ENCODE results near the gene PACRG.

- TF ChIP-seq ZNF331 (CRISPR knock-in tag; IDR thresholded peaks at IDR 0.05; ENCODE audit: low read depth) (no peak), EZH2 (IDR thresholded peaks at IDR 0.05; ENCODE audit: low read depth, unreplicated experiment) (no peak), CTCF (conservative IDR thresholded peaks at IDR 0.05; ENCODE audit: low read depth in 2 of 2) (no peak), REST (IDR thresholded peaks at IDR 0.05; ENCODE audit: unreplicated experiment) (no peak), POLR2AphosphoS5 (IDR thresholded peaks at IDR 0.05; ENCODE audit: low read depth) (no peak)
Measured at GRCh38 chr6:163356324-163356723, 628.5 kb downstream of the PACRG start.
